HFFc6 (cell line): ENCODE measurements around the gene SP2. TPM values are rescaled to one million over a fixed set of nuclear protein-coding genes. Genes with fewer than 3 reads are reported as not detected.

Experiments used
- DNase-seq: peaks from one replicate; pipeline ENCODE4 v3.0.0-alpha.2; 2018
- H3K27ac Mint-ChIP-seq: 2 replicates; pipeline ENCODE4 v1.8.0; 2020; ENCODE audit warnings: mild to moderate bottlenecking, mixed read lengths
- H3K27me3 Mint-ChIP-seq: 2 replicates; pipeline ENCODE4 v1.8.0; 2021; ENCODE audit warnings: mild to moderate bottlenecking, moderate library complexity, mixed read lengths; ENCODE audit not compliant: insufficient read depth
- H3K36me3 Mint-ChIP-seq: 2 replicates; pipeline ENCODE4 v1.8.0; 2021; ENCODE audit warnings: low read depth, mixed read lengths
- H3K4me1 Mint-ChIP-seq: 2 replicates; pipeline ENCODE4 v1.8.0; 2020; ENCODE audit warnings: low read depth, mixed read lengths
- H3K4me3 Mint-ChIP-seq: 2 replicates; pipeline ENCODE4 v1.8.0; 2020; ENCODE audit warnings: mild to moderate bottlenecking, moderate library complexity, mixed read lengths
- H3K9me3 Mint-ChIP-seq: 2 replicates; pipeline ENCODE4 v1.8.0; 2020; ENCODE audit warnings: mild to moderate bottlenecking, mixed read lengths
- total RNA-seq, 6 experiments: library from RNA; stranded (reverse); fragmentation: NEBNext Ultra II Directional; extraction: Animal tissue kit (Norgen Biotek cat#: 25700); gene quantifications; 2 replicates in 1 of 6; 3 replicates in 5 of 6; pipeline ENCODE4 v1.2.3, GENCODE V29; 2021
- TF ChIP-seq, protein P1 (sequence below): fragments of 200-600 bp; sonication (generic); IDR thresholded peaks from 2 replicates; pipeline ENCODE4 v1.5.0; 2021; ENCODE audit warnings: antibody characterized with exemption, mild to moderate bottlenecking

Gene SP2
- total RNA-seq, 6 experiments from 2014 or later: 10.7 to 17.5 (median 16.4) TPM

DNA sequence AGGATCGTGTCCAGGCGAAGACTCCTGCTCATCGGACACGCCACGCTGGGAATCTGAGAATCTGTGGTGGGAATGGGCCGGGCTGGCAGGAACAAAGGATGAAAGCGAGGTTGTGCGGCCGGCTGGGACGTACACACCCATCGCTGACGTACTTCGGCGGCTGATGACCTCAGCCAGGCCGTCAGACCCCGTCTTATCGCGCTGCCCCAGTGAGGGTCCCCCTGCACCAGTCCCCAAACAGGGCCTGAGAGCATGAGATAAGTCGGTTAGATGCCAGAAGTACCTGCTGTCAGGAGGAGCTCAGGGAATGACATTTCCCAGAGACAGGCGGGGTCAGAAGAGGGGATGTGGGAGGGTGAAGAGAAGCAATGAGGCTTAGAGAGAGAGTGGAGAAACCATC, 29.1 kb upstream of the SP2 start:
- TF ChIP-seq, protein P1, sequence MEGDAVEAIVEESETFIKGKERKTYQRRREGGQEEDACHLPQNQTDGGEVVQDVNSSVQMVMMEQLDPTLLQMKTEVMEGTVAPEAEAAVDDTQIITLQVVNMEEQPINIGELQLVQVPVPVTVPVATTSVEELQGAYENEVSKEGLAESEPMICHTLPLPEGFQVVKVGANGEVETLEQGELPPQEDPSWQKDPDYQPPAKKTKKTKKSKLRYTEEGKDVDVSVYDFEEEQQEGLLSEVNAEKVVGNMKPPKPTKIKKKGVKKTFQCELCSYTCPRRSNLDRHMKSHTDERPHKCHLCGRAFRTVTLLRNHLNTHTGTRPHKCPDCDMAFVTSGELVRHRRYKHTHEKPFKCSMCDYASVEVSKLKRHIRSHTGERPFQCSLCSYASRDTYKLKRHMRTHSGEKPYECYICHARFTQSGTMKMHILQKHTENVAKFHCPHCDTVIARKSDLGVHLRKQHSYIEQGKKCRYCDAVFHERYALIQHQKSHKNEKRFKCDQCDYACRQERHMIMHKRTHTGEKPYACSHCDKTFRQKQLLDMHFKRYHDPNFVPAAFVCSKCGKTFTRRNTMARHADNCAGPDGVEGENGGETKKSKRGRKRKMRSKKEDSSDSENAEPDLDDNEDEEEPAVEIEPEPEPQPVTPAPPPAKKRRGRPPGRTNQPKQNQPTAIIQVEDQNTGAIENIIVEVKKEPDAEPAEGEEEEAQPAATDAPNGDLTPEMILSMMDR: no peak
- H3K36me3 Mint-ChIP-seq: peaks cover 5% of the 10 kb centered on the region
- peaks cover 13% of the 10 kb centered on the region for H3K27me3 Mint-ChIP-seq
- DNase-seq: no peak
- peaks cover 47% of the 10 kb centered on the region for H3K4me1 Mint-ChIP-seq
- no peak overlapping the region for H3K4me3 Mint-ChIP-seq
- no peak overlapping the region for H3K27ac Mint-ChIP-seq
- H3K9me3 Mint-ChIP-seq: peaks cover 12% of the 10 kb centered on the region

DNA sequence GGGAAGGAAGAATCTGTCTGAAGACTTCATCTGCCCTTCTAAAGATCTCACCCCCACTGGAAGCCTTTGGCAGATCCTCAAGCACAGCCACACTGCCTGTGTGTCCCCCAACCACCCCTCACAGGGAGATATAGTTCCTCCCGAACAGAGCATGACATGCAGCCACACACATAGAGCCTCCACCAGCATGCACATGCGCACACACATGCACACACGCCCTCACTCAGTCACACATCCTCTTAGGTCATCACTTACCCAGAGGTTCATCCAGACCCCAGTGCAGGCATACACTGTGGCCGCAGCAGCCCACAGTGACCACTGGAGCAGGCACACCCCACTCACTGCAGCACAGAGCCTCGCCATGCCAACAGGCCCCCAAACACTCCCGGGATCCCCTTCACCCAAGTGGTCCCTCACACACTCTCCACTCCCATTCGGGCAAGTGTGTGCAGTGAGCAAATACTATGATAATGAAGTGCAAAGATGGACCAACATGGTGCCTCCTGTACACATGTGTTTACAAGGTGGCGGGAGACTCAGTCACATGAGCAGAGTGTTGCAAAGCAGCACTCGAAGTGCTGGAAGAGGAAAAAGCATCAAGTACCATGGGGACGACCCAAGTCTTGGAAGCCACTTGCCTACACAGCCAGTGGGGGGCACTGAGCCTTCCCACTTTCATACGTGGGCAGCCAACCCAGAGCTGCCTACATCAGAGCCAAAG, 28.1 kb upstream of the SP2 start:
- peaks cover 39% of the 10 kb centered on the region for H3K4me1 Mint-ChIP-seq
- H3K27ac Mint-ChIP-seq: no peak overlapping the region
- DNase-seq: no peak
- TF ChIP-seq, protein P1: no peak
- peaks cover 20% of the 10 kb centered on the region for H3K27me3 Mint-ChIP-seq
- peaks cover 5% of the 10 kb centered on the region for H3K36me3 Mint-ChIP-seq
- H3K9me3 Mint-ChIP-seq: peaks cover 12% of the 10 kb centered on the region
- H3K4me3 Mint-ChIP-seq: no peak overlapping the region

DNA sequence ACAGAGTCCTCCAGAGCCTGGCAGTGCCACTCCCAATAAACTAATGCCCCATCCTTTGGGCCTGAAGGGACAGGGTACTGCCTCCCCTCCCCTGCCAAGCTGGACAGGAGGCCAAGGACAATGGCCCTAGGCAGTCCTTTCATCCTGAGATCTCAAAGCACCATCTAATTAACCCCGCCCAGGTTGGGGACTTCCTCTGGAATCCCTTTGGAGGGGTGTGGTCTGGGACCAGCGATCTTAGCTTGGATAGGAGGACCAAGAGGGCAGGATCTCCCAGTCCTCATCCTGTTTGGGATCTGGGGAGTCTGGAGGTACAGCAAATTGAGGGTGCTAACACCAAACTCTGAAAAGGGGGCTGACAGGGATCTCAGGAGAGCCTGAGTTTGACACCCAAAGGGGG, 26.9 kb upstream of the SP2 start:
- TF ChIP-seq, protein P1: no peak
- no peak for DNase-seq
- Mint-ChIP-seq H3K27ac (no peak overlapping the region), H3K4me3 (no peak overlapping the region), H3K27me3 (peaks cover 20% of the 10 kb centered on the region), H3K4me1 (peaks cover 38% of the 10 kb centered on the region), H3K36me3 (no peaks in the 10 kb centered on the region), H3K9me3 (peaks cover 4% of the 10 kb centered on the region)

DNA sequence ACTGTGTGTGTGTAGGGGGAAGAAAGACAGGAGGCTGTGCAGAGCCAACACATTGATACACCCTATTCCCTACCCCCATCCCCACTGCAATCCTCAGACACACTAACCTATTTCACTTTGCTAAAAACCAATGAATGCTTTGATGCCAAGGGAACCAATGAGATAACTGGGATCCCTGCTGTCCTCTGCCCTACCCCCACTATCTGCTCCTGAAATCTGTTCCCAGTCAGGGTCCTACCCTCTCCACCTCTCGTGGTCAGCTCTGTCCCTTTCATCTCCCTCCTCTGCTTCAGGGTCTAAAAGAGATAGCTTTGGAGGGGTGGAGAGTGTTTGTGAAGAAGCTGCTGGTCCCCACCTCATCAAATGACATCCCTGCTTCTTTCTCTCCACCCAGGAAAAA, 26.0 kb upstream of the SP2 start:
- TF ChIP-seq, protein P1: no peak
- Mint-ChIP-seq H3K27me3 (peaks cover 22% of the 10 kb centered on the region), H3K27ac (no peak overlapping the region), H3K36me3 (no peaks in the 10 kb centered on the region), H3K4me1 (peaks cover 36% of the 10 kb centered on the region), H3K4me3 (no peak overlapping the region), H3K9me3 (no peaks in the 10 kb centered on the region)
- no peak for DNase-seq

DNA sequence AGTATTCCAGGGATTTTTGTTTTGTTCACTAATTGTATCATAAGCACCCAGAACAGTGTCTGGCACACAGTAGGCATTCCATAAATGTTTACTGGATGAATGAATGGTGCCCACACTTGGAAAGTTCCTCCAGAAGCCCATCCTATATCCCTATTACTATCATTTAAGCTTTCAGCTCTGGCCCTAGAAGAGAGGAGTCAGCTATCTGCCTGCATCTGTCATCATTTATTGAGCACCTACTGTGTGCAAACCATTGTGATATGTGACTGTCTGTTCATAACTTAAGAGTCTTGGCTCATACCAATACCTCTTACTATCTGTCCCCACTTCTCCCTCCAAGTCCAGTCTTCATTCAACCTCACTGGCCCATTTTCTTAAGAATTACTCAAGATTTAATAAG, 25.0 kb upstream of the SP2 start:
- Mint-ChIP-seq H3K36me3 (no peaks in the 10 kb centered on the region), H3K9me3 (no peaks in the 10 kb centered on the region), H3K27me3 (peaks cover 22% of the 10 kb centered on the region), H3K4me1 (peaks cover 37% of the 10 kb centered on the region), H3K4me3 (no peak overlapping the region), H3K27ac (no peak overlapping the region)
- TF ChIP-seq, protein P1: no peak
- no peak for DNase-seq
